ENCODE measurements around the gene MTHFSD.

MTHFSD gene

DNA sequence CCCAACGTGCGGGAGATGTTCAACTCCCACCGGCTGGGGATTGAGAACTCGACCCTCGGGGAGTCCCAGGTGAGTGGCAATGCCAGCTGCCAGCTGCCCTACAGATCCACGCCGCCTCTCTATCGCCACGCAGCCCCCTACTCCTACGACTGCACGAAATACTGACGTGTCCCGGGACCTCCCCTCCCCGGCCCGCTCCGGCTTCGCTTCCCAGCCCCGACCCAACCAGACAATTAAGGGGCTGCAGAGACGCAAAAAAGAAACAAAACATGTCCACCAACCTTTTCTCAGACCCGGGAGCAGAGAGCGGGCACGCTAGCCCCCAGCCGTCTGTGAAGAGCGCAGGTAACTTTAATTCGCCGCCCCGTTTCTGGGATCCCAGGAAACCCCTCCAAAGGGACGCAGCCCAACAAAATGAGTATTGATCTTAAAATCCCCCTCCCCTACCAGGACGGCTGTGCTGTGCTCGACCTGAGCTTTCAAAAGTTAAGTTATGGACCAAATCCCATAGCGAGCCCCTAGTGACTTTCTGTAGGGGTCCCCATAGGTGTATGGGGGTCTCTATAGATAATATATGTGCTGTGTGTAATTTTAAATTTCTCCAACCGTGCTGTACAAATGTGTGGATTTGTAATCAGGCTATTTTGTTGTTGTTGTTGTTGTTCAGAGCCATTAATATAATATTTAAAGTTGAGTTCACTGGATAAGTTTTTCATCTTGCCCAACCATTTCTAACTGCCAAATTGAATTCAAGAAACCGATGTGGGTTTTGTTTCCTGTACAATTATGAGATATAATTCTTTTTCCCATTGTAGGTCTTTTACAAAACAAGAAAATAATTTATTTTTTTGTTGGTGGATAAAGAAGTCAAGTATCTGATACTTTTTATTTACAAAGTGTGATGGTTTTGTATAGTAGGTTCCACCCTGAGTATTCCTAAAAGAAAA, 13.9 kb upstream of the MTHFSD start:
- no peak for DNase-seq

GRCh38 chr16:86567701-86568581, 12.9 kb upstream of the MTHFSD start:
- no peak for DNase-seq

- DNase-seq: no peak
Observed at GRCh38 chr16:86566966-86567700, 12.1 kb upstream of the MTHFSD start.

GRCh38 chr16:86566601-86566965, 11.5 kb upstream of the MTHFSD start, which contains the start of gene FOXC2:
TSS of gene FOXC2 (plus strand) at chr16:86566829. CDS start at chr16:86567336, 507 bp downstream.
- peak; percentile 31 for DNase-seq

GRCh38 chr16:86565644-86566511, 10.8 kb upstream of the MTHFSD start:
- no peak for DNase-seq

- no peak for DNase-seq
Observed at GRCh38 chr16:86565181-86565631, 10.2 kb upstream of the MTHFSD start.

GRCh38 chr16:86563469-86564345, 8.7 kb upstream of the MTHFSD start:
- peak; percentile 83 for DNase-seq

DNA sequence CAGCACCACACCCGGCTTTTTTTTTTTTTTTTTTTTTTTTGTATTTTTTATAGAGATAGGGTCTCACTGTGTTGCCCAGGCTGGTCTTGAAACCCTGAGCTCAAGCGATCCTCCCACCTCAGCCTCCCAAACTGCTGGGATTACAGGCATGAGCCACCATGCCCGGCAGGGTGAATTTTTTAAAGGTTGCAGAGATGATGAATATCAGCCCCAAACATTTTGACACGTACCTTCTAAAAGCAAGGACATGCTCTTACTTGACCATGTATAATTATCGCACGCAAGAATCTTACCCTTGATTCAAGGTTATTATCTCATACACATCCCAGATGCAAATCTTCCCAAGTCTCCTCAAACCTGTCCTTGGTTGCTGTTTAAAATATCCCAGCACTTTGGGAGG, 7.3 kb upstream of the MTHFSD start:
- no peak for DNase-seq

DNA sequence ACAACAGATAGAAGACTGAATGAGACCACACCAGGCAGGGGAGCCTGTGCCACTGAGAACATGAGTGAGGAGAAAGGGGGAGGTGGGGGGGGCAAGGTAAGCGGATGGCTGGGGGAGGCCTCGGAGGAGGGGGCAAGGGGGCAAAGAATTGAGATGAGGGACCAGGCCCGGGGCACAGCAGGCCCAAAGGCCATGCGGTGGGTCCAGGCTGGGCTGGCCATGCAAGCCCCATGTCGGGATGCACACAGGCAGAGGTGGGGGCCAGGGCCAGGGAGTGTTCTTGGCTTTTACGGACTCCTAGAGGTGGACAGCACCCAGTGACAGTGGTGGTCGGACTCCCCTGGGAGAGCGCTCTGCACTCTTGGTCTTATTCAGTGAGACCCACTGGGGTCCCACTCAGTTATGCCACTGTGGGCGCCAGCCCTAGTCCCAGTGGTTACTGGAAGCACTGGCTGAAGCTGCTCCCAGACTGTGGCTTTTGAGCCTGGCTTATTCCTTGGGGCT, 4.8 kb upstream of the MTHFSD start:
- DNase-seq: no peak

DNA sequence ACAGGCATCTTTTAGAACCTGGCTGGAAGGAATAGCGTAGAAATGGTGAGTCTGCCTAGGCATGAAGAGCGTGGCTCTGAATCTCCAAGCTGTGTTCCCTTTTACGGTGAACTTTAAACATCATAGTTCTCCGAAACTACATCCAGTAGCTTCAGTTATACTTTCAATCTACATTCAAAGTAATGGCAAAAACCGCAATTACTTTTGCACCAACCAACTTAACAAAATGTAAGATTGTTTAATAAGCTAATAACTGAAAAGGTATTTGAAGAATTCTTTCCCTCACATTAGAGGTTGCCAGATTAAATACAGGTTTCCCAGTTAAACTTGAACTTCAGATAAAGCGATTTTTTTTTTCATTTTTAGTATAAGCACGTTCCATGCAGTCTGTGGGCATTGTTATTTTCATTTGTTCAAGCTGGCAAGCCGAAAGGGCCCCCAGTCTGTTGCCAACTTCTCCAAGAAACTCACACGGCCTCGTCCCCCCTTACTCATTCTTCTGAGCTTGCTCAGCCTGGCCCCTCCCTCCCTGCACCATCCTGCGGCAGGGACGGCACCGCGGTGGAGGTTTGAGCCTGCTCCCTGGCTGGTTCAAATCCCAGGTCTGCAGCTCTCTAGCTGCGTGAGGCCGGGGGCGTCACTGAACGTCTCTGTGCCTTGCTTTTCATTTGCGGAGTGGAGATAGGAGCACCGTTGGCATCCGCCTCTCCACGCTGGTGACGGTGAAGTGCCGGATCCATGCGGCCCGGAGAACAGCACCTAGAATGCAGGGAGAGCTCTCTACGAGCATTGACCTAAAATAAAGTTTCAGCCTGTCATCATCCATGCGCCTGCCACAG, 3.5 kb upstream of the MTHFSD start:
- no peak for DNase-seq

DNA sequence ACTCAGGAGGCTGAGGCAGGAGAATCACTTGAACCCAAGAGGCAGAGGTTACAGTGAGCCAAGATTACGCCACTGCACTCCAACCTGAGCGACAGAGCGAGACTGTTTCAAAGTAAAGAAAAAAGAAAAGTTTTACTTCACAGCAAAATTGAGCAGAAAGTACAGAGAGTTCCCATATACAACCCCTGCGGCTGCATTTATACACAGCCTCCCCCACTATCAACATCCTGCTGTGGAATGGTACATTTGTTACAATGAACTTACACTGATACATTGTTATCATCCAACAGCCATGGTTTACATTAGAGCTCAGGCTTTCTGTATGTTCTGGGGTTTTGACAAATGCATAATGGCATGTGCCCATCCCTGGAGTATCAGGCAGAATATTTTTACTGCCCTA, 2.6 kb upstream of the MTHFSD start:
- DNase-seq: no peak

- DNase-seq: no peak
Observed at GRCh38 chr16:86556576-86556975, 1.5 kb upstream of the MTHFSD start.

GRCh38 chr16:86555704-86556075, 655 bp upstream of the MTHFSD start:
- DNase-seq: no peak

DNA sequence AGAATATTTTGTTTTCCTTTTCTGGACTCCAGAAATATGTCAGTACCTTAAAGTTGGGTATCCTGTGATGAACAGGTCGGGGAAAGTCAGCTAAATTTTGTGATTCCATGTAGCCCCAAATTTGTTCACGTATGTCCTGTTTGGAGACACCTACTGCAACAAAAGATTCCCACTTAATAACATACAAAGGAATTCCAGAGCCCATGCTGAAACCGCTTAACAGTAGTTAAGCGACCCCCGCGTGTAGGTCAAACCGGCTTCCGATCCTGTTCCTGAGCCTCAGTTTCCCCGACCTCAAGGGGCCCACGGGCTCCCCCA, 477 bp downstream of the MTHFSD start:
- DNase-seq: no peak

GRCh38 chr16:86553356-86553755, 1.7 kb downstream of the MTHFSD start:
- DNase-seq: no peak

DNA sequence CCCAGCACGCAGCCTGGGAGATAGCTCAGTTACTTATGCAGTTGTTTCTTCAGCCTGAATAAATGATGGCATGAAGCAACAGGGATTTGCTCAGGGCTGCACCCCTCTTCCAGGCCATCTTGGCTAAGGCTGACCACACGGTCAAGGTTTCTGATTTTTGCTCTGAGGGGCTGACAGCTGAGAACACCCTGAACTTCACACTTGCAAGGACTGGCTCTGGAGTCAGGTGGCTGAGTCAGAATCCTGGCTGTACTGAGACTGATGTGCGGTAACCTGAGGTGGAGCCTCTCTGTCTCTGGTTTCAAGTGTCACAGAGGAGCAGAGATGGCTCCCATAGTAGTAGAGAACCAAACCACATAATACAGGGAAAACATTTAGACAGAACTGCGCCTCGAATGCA, 4.8 kb downstream of the MTHFSD start:
- no peak for DNase-seq

- no peak for DNase-seq
Observed at GRCh38 chr16:86549893-86550190, 5.2 kb downstream of the MTHFSD start.

DNA sequence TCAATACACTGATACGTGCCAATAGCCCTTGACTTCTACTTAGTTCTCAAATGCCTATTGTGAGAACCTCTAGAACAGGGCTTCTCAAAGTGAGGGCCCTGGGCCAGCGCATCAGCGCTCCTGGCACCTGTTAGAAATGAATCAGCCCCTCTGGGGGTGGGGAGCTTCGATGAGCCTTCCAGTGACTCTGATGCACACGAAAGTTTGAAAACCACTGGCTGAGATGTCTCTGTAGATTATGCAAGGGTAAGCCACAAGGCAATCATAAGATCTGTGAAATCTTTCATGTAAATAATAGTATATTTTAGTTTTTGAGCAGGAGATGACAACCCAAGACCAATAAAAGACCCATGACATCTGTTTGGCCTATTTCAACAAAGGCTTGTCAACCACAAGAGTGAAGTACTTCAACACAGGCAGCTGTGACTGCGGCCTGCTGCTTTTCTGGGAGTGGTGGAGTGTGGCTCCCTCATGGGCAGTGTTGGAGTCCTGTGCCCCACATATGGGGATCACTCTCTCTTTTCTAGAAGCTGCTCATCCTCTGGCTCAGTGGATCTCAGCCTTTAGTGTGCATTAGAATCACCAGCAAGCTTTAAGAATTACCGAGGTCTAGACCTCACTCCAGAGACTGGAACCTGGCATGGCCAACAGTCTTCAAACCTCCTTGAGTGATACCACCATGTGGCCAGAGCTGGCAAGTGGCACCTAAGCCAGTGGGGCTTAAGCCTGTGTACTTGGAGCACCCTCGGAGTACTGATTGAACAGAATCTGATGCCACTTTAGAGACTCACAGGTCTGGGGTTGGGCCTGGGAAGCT, 5.8 kb downstream of the MTHFSD start:
- DNase-seq: no peak

- no peak for DNase-seq
Observed at GRCh38 chr16:86547286-86547685, 7.7 kb downstream of the MTHFSD start.

All from CD4-positive, alpha-beta T cell treated with Interferon gamma for 1 hour (primary cell).